HG03064 (cell line): Measurements from ENCODE around the gene TLR2.
"Not testable (repeated sequence)": the region's sequence is repeated elsewhere in the genome, so short reads cannot be mapped to it uniquely, and the experiment has no call there.

ENCODE experiments used
- ATAC-seq: cut with Tn5 transposase; IDR thresholded peaks from one replicate; pipeline ENCODE4 v1.9.1; 2021; ENCODE audit warnings: low read depth; ENCODE audit not compliant: unreplicated experiment

Gene TLR2

DNA sequence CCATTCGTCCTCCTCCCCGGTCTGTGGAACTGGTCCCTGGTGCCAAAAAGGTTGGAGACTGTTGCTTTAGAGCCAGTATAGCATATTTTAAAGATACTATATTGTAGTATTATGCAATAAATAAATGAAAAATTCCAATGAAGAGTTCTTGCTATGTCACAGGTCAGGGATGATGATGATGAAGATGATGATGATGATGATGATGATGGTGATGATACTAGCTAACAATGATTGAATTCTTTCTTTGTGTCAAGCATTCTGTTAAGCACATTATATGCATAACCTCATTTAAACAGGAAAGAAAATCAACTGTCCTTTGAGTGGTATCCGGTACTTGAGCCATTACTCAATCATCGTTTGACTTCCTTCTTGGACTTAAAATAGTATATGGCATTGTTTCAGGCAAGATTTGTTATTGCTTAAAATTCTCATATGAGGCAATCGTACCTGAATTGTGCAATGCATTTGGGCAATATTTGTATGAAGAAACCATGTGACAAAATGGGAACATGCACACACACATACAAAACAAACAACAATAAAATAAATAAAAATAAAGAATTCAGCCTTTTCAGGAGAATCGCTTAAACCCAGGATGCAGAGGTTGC, 22.8 kb upstream of the TLR2 start:
- no peak for ATAC-seq

DNA sequence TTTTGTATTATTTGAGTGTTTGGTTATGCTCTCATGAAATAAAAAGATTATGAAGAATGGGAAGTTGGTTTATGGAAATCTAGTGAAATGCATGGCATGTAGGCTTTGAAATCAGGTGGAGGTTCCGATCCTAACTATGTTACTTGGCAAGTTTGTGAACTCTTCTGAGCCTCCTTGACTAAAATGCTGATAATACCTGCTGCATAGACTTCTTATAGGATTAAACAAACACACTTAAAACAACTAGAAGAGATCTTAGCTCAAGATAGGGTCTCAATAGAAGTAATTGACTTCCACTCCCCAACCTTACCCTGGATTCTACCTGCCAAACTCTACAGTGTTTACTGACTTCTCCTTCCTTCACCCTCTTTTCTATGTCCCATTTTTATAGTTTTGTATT, 22.2 kb upstream of the TLR2 start:
- ATAC-seq = no peak

DNA sequence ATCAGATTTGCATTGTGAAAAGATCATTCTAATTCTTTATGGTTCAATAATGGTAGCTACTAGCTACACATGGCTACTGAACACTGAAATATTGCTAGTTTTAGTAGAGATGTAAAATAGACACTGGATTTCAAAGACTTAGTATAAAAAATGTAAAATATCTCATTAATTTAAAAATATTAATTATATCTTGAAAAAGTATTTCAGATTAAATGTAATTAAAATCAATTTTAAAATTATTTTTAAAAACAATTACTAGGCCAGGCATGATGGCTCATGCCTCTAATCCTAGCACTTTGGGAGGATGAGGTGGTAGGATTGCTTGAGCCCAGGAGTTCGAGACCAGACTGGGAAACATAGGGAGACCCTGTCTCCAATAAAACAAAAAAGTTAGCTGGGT, 20.4 kb upstream of the TLR2 start:
- ATAC-seq = no peak

DNA sequence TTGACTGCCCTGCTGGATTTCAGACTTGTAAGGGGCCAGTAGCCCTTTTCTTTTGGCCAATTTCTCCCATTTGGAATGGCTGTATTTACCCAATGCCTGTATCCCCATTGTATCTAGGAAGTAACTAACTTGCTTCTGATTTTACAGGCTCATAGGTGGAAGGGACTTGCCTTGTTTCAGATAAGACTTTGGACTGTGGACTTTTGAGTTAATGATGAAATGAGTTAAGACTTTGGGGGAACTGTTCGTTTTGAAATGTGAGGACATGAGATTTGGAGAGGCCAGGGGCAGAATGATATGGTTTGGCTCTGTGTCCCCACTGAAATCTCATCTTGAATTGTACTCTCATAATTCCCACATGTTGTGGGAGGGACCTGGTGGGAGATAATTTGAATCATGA, 17.6 kb upstream of the TLR2 start:
- not testable (repeated sequence) for ATAC-seq

DNA sequence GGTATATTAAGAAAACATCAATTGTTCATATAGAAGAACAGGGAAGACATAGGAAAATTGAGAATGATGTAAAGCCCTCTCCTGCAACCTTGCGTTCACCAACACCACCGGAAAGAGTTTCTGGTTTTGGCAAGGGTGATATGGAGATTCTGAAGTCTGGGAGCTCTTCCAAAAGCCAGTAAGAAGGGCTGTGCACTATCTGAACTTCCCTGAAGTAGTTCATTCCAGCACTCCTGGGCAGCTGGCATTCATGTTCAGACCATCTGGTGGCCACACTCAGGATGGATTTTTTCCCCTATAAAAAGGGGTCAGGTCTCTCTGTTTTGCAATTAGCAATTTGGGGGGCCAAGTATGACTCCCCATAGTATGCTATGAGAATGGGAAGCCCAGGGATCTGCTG, 15.4 kb upstream of the TLR2 start:
- ATAC-seq = no peak

DNA sequence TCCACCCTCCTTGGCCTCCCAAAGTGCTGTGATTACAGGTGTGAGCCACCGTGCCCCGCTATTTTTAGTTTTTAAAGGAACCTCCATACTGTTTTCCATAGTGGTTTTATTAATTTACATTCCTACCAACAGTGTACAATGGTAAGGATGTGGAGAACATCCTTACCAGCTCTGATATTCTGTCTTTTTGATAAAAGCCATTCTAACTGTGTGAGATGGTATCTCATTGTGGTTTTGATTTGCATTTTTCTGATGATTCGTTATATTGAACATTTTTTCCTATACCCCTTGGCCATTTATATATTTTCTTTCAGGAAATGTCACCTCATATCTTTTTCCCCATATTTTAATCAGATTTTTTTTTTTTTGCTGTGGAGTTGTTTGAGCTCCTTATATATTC, 14.2 kb upstream of the TLR2 start:
- no peak for ATAC-seq

DNA sequence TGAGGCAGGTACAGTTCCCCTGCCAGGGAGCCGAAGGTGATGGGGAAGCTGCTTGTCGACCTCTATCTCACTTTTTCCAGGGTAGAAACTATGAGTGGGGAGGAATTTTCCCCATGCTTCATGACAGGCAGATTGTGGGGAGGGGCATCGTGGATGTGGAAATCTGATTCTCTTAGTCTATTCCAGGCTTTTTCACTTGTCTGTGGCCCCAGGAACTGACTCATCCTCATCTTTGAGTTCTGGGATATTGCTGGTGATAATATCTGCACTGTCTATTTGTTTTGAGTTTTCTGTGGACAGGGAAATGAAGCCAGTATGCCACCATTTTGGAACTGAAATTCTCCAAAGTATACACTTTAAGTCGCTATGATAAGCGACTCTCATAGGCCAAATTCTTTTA, 7.6 kb upstream of the TLR2 start:
- no peak for ATAC-seq

DNA sequence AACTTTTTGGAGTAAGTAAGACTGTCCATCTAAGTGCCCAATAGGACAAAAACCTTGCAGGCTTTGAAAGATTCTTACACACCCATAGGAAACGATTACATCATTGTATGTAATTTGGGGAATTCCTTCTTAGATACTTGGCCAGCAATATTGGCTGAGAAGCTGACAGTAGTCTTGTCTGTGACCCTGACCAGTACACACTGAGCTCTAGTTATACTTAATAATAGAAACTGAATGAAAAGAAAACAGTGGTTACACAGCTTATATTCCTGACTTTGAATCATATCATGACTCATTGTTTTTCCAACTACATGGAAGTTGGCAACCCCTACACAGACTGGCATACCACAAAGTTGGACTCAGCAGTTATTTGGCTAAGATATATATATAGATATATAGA, 7.1 kb upstream of the TLR2 start:
- no peak for ATAC-seq

DNA sequence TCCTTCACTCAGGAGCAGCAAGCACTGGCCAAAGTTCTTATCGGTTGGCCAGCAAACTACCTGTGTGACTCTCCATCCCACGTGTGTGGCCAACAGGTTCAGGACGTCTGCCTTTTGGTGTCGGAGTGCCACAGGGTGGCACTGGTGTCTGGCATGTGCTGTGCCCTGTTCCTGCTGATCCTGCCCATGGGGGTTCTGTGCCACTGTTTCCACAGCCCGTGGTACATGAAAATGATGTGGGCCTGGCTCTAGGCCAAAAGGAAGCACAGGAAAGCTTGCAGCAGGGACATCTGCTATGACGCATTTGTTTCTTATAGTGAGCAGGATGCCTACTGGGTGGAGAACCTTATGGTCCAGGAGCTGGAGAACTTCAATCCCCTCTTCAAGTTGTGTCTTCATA, 4.6 kb upstream of the TLR2 start:
- no peak for ATAC-seq

DNA sequence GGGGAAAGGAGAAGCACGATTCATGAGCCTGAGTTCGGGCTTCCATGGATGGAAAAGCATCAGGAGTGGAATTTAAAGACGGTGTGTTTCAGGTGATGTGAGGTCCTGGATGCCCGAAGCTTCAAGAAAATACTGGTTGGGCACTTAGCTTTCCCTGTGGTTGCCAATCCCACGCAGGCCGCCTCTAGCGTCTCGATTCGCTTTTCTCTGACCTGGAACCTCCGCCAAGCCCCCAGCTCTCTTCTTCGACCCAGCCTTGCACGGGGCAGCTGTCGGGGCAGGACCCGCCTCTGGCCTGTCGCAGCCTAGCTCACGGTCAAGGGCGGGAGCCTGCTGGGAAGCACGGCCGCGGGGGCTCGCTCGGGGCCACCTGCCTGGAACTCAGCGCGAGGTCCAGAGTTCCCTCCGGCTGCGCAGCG, 308 bp upstream of the TLR2 start:
- ATAC-seq = no peak

DNA sequence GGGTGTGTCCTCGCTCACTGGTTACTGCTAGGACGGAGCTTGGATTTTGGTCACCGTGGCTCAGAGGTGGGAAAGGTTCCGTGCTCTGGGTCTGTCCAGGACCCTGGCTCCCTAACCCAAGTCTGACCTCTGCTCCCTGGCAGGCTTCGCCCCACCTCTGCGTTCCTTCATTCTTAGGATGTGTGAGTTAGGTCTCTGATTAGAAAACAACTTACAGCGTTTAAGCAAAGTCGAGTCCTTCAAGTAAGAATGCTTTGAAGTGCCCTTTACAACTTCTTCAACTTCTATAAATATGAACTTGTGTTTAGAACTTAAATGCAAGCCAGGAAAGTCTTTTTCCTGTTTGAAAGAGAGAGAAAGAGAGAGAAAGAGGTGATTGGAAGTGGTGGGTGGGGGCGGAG, 891 bp downstream of the TLR2 start:
- ATAC-seq = no peak

DNA sequence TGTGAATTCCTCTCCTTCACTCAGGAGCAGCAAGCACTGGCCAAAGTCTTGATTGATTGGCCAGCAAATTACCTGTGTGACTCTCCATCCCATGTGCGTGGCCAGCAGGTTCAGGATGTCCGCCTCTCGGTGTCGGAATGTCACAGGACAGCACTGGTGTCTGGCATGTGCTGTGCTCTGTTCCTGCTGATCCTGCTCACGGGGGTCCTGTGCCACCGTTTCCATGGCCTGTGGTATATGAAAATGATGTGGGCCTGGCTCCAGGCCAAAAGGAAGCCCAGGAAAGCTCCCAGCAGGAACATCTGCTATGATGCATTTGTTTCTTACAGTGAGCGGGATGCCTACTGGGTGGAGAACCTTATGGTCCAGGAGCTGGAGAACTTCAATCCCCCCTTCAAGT, 20.4 kb downstream of the TLR2 start:
- no peak for ATAC-seq

DNA sequence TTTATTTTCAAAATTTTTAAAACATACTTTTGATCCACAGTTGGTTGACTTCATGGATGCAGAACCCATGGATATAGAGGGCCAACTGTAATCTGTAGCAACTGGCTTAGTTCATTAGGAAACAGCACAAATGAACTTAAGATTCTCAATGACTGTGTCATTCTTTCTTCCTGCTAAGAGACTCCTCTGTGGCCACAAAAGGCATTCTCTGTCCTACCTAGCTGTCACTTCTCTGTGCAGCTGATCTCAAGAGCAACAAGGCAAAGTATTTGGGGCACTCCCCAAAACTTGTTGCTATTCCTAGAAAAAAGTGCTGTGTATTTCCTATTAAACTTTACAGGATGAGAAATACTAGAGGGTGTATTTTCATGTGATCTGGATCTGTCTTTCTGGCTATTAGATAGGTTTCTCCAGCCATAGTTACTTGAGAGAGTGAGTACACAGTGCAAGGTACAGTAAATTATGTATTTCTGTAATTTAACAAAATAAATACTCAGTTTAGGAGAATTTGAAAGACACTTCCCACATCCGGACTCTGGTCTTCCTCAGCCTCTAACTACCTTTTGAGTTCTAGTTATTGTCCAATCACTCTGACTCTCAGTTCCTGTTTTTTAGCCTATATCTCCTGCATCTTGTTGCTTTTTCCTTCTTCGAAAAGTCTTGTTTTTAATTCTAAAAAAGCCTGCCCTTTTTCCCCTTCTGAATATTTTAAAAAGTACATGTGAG, 21.8 kb downstream of the TLR2 start:
- ATAC-seq = peak; percentile 76

DNA sequence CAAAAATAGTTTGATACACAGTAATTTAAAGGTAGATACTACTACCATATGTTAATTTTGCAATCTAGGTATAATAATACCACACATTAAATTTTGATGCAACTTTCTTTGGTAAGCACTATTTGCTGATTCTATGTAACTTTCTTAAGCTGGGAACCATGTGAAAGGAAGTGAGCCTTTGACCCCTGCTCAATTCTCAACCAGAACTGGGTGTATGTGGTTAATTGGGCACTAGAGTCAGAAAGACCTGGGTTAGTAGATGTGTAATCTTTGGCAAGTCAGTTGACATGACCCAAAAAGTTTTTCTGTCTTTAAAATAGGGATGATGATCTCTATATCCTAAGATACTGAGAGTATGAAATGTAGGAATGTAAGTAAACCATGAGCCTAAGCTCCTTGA, 22.4 kb downstream of the TLR2 start:
- ATAC-seq = no peak

DNA sequence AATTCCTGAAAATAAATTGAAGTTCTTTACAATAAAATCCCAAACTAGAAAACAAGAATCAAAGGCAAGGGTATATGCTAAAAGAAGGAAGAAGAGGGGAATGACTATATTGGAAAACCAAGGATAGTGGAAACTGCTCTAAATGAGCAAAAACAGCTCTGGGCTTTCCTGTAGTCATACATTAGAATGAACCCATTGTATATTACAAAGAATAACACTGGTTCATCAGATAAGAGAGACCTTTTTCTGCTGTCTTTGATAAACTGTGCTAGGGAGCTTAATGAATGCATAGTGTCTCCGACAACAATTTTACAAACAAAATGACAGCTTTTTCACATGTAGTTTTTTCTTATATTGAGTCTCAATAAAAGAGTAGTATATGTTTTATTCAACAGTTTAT, 26.6 kb downstream of the TLR2 start:
- ATAC-seq = no peak

DNA sequence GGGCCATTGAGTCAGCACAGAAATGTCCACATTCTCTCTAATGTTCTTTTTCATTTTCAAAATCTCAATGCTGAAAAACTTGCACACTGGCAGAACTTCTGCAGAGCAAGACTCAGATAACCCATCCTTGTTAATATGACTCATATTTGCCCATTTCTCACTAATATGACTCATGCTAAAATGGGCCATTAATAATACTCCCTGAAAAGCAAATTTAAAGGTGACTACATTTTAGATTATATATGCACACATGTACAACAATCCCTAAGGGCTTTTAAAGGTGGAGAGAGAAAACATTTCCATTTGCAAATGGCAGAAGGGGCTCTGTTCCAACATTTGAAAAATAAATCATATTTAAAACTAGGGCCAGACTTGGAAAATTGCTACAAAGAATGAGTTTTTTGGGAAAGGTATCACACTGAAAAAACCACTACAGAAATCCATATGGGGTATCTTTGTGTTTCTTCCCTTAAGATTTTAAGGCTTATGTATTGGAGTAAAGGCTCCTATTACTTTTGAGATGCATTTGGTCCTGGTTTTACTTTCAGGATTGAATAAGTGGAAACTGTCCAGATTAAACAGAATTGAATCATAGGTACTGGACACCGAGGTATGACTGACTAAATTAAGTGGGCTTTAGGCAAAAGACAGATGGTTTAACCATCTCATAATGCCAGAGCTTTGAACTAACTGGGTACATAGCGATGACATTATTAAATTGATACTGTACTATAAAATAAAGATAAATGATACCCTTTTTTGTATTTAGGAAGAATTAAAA, 30.0 kb downstream of the TLR2 start:
- ATAC-seq = no peak

DNA sequence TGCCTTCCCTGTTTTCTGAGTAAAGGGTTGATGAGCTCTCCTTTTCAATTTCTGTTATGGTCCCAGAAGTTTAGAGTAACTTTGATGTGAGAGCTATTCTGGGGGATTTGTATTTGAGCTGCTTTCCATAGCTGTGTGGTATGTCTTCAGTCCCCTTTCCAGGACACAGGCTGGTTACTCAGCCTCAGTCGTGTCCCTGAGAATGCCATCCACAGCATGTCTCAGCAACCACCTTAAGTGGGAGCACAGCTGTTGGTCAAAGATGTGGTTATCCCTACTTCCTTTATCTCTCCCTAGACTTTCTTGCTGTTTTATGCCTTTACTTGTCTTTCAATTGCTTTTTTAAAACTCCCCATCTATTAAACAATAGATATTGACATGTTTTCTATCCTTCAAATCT, 38.0 kb downstream of the TLR2 start:
- ATAC-seq = no peak

DNA sequence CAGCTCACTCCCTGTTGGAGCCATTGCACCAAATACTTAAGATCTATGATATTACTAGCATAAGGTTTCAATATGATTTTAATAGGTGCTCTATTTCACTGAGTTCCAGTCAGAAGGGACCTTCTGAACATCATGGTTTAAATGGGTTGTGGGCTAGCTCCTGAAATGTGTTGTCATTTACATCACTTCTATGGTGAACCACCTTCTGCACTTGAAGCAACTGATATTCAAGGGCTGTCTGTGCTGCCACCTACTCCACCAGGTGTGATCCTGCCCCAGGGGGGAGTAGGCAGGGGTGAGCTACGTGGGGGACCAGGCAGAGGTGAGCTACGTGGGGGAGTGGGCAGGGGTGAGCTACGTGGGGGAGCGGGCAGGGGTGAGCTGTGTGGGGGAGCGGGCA, 40.5 kb downstream of the TLR2 start:
- no peak for ATAC-seq

DNA sequence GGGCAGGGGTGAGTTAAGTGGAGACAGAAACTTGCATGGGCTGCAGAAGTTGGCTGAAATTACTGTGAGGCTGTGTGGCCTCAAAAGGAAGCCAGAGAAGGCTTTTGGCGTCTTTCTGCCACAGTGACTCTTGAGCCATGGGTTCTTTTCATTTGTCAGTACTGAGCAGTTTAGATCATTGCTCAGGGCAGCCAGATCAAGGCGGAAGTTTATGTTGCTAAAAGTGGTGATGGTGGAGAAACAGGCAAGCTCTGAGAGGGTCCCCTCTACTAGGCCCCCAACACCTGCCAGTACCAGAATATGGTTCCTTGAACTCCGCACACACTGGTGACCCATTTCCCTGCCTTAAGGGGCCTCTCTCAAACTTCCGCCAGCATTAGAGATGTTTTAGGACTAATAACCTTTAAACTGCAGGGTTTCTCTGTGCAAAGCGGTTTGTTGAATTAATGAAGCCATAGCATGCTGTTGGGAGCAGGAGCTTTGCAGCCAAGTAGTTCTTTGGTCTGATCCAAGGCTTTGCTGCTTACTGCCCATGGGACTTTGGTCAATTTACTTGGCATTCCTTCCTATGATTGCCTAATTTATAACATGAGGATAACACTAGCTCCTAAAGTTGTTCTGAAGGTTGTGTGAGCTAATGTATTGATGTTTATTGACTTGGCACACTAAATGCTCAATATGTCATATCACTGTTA, 41.2 kb downstream of the TLR2 start:
- no peak for ATAC-seq

DNA sequence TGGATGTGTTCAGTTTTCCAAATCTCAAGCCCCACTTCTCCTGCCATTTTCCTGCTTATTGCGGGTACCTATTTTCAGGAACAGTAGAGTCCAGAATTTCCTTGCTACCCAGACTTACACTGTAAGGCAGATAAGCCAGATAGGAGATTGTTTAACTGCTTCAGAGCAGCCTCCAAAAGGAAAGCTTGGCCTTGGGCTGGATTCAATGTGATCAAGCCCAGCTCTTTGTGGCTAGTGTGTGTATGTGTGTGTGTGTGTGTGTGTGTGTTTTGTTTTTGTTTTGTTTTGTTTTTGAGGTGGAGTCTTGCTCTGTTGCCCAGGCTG, 41.7 kb downstream of the TLR2 start:
- ATAC-seq = no peak

DNA sequence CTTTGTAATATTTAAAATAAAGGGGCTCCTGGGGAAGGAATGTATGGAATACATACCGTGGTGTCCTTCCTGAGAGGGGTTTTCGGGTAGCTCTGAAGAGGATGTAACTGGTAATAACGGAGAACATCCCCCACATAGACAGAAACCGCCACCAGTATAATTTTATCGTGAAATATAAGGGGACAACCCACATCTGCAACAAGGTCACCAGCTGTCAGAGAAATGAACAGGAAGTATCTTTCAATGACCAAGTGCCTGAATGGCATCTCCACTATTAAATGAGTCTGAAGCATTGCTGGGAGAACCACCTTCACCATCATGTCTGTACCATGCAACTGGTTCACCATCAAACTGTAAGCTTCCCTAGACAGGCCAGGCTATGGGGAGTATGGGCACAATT, 44.1 kb downstream of the TLR2 start:
- no peak for ATAC-seq

DNA sequence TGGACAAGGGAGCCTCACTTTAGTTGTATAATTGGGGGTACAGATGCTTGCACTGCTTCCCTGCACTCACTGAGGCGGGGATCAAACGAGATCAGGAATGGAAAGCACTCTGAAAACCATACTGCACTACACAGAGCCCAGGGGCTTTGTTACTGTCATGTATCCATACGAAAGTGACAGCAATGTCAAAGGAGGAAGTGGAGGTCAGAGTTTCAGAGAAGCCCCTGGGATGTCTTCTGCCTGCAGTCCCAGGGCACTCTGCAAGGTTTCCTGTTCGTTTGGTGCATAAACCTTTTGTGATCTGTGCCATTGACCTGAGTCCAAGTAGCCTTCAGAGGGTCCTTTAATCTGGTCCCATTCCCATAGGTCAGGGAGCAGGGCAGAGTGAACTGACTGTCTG, 44.6 kb downstream of the TLR2 start:
- ATAC-seq = no peak
